NK-92 treated with Interleukin-12 subunit alpha and Interleukin-12 subunit beta, amount 100 ng/mL, for 24 hours (cell line): ENCODE results near the gene MOB2.

ENCODE experiments used
- DNase-seq: peaks from one replicate; lab custom pipeline; 2025; lab: John Stamatoyannopoulos, UW

MOB2 gene

DNA sequence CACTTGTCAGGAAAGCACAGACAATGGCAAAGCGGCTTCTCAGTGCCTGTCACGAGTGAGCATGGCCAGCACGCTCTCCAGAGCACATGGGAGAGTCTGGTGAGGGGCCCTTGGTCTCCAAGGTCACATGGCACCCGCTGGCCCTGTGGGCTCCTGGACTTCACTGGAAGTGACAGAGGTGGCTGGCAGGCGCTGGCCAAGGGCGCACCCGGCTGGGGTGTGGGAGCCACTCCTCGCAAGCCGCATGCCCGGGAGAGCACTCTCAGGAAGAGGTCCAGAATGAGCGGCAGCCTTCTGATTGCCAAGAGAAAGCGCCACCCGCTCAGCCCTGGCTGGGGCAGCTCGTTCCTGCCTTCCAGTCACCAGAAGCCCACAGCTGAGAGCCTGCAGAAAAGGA lies 17.1 kb upstream of the MOB2 start:
- DNase-seq = no peak

DNA sequence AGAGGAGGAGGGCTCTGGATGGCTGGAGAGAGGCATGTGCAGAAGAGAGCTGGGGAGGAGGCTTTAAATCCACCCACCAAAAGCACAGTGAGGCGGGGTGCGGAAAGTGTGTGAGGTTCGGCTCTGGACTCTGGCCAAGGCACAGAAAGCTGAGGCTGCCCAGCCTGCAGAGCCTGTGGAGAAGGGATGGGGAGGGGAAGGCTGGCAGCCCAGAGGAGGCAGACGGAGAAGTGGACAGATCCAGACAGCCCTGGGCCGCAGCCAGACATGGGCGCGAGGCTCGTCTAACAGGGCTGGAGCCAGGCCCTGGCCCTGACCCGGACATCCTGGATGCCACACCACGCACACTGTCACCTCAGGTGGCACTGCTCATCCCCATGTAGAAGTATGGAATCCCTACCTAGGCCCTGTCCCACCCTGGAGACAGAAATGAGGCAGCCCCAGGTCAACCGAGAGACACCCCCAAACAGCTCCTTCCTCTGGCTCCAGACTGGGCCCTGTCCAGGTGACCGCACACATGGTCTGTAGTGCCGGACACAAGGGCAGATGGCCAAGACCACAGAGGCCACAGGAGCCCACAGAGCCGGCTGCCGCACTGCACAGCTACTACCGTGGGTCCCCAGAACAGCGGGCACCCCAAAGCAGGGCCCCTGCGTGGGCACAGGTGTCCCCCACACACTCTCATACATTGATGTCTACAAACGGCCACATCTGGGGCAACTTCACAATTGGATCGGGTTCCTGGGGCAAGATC lies 16.6 kb upstream of the MOB2 start:
- no peak for DNase-seq

DNA sequence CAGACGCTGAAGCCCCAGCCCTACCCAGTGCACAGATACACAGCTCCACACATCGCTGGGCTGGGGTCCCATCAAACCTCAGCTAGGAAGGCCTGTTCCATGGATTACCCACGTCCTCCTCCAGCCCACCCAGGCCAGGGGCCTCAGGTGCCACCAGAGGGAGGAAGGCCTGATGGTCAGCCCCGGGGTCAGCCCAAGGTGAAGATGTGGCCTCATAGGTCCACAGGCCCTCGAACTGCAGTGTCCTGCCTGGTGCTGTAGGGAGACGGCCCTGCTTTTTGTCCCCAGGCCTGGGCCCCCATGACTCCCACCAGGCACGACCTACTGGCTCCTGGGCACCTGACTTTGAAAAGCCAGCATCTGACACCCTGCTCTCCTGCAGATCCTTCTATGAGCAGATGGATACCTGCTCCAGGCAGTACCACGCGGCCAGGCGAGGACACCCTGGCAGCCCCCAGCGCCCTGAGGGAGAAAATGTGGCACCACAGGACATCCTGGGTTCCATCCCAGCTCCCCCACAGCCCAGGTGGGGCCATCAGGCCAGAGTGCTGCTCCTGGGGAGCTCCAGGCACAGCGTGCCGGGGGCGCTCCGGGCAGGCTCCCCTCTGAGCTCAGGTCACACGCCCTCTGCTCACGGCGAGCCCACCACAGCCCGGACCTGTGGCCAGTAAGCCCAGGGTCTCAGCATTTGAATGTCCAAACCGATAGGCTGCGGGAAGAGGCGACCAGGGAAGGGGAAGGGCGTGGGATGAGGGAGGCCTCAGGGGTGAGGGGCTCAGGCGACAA lies 15.8 kb upstream of the MOB2 start:
- no peak for DNase-seq

DNA sequence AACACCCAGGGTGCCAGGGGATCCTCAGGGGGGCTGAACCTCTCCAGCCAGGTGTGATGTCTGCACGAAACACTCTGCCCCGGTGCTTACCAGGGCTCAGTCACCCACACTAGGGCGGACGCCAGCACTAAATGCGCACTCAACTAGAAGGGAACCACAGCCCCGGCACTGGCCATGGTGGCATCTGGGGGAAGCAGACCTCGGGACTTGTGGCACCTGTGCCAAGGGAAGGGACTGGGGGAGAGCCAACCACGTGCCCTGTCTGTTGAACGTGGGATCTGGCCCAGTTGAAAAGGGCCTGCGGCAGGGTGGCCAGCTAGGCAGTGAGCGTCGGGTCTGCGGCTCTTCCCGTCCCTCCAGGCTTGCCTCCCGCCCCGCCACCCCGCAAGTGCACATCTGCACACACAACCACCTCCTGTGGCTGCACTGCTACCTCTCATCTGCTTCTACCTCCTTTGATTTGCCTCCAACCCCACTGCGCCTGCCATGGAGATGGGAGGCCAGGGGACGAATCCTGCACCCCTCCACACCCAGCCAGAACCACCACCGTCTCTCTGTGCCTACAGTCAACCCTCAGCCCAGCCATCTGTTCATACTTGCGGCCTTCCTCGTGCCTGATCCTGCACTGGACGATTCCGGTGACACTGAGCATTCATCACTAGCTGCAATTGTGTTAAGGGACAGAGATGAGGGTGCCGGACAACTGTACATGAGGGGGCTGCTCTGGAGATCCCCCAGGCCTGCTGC lies 15.0 kb upstream of the MOB2 start:
- DNase-seq = no peak

DNA sequence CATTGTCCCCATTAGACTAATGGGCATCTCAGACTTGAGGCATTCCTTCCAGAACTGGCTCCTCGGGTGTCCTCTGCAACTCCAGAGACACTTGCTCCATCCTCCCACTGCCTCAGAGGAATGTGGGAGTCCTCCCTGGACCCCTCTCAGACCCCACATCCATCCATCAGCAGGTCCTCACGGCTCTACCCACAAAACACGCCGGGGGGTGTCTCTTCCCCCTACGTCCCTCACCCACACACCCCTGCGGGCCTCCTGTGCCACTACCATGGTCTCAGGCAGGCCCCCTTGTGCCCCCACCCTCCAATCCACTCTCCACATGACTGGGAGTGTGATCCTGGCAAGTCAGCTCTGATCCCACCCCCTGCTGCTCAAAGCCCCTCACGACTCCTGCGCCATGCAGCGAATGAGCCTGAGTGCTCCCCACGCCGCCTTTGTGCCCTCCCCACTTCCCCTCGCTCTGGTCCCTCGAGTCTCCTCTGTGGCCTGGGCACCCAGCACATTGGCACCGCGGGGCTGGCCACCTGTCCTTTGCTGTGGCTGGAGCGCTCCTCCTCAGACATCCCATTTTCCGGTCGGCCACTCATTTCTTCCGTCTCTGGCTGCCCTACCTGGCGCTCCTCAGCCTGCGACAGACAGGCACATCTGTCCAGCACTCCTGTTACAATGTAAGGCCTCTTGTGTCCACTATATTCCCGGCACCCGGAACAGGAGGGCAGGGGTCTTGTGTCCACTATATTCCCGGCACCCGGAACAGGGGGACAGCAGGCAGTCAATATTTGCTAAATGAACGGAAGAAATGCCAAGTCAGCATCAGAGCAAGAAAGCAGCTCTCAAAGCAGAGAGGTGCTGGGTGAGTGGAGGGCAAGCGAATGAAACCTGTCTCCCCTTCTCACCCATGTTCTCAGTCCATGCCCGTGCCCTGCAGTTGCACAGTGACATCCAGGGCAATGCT lies 14.2 kb upstream of the MOB2 start:
- DNase-seq = no peak

DNA sequence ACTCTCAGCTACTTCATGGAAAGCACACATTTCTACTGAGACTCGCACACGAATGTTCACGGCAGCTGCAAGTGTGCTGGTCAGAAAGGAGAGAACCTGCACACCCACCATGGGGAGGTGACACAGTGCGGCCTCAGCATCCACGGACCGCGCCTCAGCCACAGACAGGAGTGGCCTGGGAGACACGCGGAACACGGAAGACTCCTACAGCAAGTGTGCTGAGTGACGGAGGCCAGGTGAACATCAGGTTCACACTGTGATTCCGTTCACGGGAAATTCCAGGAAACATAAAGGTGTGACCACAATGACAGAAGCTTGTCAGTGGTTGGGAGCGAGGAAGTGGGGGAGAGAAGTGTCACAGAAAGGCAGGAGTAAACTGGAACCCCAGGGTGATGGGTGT lies 13.3 kb upstream of the MOB2 start:
- no peak for DNase-seq

DNA sequence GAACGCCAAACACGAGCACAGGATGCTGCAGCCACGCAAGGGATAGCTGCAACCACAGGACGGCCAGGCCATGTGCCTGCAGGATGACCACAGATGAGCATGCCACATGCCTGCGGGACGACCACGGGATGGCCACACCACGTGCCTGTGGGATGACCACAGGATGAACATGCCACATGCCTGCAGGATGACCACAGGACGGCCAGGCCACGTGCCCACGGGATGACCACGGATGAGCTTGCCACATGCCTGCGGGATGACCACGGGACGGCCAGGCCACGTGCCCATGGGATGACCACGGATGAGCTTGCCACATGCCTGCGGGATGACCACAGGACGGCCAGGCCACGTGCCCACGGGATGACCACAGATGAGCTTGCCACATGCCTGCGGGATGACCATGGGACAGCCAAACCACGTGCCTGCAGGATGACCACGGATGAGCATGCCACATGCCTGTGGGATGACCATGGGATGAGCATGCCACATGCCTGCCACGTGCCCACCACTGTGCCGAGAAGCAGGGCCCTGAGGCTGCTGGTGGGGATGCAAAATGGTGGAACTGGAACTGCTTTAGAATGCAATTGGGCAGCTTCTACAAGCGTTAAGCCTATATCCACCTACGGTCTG lies 12.8 kb upstream of the MOB2 start:
- no peak for DNase-seq

DNA sequence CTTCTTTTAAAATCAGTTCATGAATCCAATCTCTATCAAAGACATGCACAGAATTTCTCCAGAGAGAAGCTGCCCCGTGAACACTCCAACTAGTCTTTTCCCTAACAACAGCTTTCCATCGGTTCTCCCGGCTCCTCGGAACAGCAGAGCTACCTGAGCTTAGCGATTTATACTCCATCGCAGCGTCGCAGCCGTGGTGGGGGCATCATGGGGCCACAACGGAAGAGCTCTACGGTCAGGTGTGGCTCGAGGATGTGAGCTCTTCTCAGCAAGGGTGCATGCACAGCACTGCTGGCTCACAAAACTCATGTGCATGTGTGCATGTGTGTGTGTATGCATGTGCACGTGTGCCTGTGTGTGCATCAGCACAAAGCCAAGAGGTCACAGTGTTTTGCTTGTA lies 11.7 kb upstream of the MOB2 start:
- DNase-seq = no peak

DNA sequence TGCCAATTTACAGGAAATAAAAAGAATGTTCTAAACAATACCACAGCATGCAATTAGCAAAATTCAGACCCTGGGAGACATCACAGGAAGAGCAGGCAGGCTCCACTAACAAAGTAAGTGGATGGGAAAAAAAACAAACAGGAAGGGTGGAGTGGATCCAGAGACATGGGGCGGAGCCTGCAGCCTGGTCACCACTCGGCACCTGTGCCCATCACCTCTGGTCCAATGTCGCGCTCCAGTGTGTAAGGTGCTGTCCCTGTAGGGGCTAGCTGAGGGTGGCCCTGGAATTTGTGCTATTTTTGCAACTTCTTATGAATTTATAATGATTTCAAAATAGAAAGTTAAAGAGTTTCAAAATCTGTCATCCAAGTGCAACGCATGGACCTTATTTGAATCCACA lies 11.0 kb upstream of the MOB2 start:
- no peak for DNase-seq

DNA sequence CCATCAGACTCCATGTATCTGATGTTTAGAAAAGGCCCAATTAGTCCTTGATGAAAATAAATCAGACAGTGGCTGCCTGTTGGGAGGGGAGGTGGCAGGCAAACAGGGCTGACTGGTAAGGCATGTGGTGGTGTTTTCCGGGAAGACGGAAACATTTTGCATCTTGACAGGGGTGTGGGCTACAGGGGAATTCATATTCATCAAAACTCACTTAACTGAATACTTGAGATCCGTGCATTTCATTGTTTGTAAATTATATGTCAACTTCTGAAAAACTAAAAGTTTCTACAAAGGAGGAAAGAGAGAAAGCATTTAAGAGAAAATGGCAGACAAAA lies 10.1 kb upstream of the MOB2 start:
- DNase-seq = no peak

DNA sequence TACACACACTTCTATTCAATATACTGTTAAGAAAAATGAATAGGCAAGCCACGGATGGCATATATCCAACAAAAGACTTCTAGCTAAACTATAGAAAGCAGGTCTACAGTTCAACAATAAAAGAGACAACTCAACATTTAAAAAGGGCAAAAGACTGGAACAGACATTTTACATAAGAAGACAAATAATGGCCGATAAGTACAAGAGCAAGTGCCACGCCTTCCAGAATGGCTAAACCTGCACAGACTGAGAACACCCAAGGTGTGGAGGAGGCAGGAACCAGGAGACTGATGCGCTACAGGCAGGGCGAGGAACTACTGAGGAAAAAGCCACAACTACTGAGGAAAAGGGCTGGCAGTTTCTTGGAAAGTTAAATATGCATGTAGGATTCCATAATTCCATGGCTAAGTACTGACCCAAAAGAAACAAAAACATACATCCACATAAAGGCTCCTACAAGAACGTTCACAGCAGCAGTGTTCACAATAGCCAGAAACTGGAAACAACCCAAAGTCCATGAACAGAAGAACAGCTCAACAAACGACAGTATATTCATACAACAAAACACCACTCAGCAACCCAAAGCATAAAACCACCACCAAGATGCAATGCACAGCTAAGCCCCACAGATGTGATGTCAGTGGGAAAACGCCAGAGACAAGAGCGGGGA lies 9.6 kb upstream of the MOB2 start:
- no peak for DNase-seq

DNA sequence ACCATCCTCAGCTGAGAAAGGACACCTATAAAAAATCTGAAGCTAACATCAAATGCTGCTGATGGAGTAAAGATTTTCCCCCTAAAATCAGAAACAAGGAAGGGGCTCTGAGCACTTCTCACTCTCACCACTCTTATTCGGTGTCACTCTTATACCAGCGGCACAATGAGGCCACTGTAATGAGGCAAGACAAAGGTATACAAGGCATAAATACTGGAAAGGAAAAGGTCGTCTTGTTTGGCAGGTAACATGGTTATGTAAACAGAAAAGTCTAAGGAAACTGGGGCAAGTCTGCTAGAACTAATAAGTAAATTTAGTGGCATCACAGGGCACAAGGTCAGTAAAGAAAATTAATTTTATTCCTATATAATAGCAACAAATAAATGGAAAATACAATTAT lies 8.1 kb upstream of the MOB2 start:
- DNase-seq = no peak

DNA sequence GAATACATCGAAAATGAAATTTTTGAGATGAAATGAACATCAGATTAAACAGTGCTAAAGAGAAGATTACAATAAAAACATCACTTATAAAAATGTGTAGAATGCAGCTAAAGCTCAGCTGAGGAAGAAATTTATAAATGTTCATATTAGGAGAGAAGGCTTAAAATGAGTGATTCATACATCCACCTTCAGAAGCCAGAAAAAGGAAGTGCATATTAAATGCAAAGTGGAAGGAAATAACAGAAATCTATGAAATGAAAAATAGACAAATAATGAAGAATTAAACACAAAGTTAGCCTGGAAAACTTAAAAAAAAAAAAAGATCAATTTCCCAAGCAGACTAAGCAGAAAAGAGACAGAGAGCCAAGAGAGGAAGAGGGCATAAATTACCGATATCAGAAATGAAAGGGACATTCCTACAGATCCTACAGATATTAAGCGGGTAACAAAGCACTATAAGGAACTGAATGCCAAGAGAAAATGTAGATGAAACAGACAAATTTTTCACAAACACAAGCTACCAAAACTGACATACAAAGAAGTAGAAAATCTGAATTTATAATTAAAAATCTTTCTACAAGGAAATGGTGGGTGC lies 7.2 kb upstream of the MOB2 start:
- DNase-seq = no peak

DNA sequence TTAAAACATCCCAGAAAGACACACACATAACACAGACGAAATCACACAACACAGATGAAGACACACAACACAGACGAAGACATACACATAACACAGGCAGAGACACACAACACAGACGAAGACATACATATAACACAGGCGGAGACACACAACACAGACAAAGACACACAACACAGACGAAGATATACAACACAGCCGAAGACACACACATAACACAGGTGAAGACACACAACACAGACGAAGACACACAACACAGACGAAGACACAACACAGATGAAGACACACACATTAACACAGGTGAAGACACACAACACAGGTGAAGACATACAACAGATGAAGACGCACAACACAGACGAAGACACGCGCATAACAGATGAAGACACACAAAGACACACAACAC lies 4.8 kb upstream of the MOB2 start:
- no peak for DNase-seq

DNA sequence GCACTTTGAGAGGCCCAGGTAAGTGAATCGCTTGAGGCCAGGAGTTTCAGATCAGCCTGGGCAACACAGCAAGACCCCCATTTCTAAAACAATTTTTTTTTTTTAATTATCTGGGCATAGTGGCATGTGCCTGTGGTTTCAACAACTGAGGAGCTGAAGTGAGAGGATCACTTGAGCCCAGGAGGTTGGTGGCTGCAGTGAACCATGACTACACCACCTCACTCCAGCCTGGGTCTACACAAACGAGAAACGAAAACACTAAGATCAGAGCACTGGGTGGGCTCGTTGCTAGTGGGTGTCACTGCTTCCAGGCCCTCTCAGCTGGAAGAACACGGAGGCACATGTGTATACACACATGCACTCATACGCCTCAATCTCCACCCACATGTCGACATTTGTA lies 4.1 kb upstream of the MOB2 start:
- no peak for DNase-seq

DNA sequence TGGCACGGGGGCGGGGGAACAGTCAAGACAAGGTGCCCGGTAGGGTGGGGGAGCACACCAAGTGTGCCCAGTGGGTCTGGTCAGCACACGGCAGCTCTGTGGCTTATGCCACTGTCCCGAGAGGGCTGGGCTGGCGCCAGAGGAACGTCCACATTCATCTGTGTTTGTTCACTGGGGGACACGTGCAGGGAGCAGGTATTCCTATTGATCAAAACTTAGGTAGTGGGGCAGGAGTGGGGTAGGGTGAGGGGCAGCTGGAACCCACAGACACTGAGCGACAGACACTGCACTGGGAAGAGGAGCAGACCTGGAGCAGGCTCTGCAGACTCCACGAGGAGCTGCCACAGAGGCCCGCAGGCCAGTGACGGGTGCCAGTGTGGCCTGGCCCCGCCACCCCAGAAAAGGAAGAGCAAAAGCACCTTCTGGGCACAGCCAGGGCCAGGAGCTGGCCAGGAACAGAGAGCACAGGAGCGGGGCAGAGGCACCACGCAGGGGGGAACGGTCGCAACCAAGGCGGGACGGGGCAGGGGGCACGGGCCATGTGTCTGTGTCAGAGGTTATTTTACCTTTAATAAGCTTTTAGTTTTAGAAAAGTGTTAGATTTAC lies 2.1 kb upstream of the MOB2 start:
- no peak for DNase-seq

DNA sequence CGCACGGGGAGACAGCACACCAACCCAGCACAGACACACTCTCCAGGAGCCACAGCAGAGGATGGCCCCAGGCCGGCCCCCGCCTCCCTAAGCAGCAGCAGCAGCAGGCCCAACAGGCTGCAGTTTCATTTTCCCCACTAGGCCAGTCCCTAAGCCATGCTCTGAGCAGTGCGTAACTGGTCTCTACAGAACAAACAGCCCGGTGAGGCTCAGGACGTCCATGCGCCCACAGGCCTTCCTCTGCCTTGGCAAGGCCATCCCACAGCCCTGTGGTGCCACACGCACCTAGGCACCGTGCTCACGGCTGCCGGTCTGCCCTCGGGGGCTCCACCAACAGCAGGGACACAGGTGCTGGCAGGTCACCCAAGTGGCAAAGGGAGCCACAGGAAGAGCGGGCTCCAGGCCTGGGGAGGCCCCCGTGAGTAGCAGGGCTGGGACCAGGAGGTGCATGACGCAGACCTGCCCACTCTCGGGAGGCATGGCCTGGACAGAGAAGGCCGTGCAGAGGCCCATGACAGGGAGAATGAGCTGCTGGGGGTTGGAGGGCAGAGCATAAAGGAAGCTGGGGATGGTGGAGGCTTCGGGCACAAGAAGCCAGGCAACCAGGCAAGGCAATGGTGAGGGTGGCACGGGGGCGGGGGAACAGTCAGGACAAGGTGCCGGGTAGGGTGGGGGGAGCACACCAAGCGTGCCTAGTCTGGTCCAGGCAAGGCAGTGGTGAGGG lies 1.4 kb upstream of the MOB2 start:
- DNase-seq = no peak

DNA sequence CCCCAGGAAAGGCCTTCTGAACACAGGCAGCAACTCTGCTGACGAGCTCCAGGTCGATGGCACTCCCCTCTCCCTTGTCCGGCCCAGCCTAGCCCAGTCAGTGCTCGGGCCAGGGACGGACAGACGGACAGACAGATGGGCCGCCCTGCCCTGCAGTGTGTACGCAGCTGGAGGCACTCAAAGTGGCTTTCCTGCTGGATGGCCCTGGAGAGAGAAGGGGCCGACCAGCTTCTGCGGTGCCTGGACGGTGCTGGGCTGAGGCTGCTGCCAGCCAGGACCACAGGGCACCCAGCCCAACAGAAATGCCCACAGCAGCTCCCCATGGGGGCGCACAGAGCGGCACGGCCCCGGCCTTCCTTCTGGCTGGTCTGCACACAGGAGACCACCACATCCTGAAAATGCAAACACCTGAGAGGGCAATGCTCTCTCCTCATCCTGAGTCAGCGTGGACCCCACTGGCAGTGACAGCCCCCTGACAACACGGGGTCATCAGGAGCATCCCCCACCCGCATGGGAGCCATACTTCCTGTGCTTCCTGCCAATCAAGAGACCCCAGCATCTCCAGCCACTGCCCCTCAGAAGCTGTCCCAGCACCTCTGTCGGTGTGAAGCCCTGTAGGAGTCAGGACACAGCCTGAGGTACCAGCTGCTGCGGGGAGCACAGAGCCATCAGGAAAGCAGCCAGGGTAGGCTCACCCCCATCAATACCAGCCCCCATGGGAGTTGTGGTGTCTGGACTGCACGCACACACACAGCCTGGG lies 692 bp upstream of the MOB2 start:
- no peak for DNase-seq

DNA sequence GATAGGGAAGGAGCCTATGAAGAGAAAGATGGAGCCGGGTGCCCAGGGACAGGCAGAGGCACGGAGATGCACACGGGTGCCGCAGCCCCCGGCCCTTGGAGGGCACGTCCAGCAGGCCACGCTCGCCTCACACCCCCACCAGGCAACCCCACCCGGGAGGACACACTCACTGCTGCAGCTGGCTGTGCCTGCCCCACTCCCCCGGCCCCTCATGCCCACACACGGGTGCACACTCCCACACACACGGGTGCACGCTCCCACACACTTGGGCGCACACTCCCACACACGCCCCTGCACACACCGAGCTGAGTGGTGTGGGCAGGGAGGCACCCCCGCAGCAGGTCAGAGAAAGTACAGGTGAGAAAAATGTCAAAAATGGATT lies 1.1 kb downstream of the MOB2 start:
- DNase-seq = no peak
